Activated naive CD4-positive, alpha-beta T cell treated with anti-CD3 and anti-CD28 coated beads, Interleukin-2, amount 10 ng/mL, durations not matched to agents 7 days and 5 days (primary cell): ENCODE data around the gene MBP.
"Not testable (repeated sequence)": the region's sequence is repeated elsewhere in the genome, so short reads cannot be mapped to it uniquely, and the experiment has no call there.

Experiments
- CTCF ChIA-PET: fragments of 350-600 bp; sonication (Branson Sonifier 250); formaldehyde crosslinking; loops from one replicate; lab custom pipeline; 2021; ENCODE audit warnings: antibody characterized with exemption; lab: Charles Lee
- DNase-seq: peaks from one replicate; pipeline ENCODE4 v3.0.0-alpha.2; 2020
- H3K27ac Mint-ChIP-seq: one replicate; pipeline ENCODE4 v1.8.0; 2021; ENCODE audit warnings: mild to moderate bottlenecking, moderate library complexity, mixed read lengths
- H3K27me3 Mint-ChIP-seq: one replicate; pipeline ENCODE4 v1.8.0; 2021; ENCODE audit warnings: mild to moderate bottlenecking, mixed read lengths
- H3K36me3 Mint-ChIP-seq: one replicate; pipeline ENCODE4 v1.8.0; 2021; ENCODE audit warnings: mixed read lengths
- H3K4me1 Mint-ChIP-seq: one replicate; pipeline ENCODE4 v1.8.0; 2021; ENCODE audit warnings: mixed read lengths
- H3K4me3 Mint-ChIP-seq: one replicate; pipeline ENCODE4 v1.8.0; 2021; ENCODE audit warnings: mild to moderate bottlenecking, moderate library complexity, mixed read lengths
- H3K9me3 Mint-ChIP-seq: one replicate; pipeline ENCODE4 v1.8.0; 2021; ENCODE audit warnings: mixed read lengths

The MBP gene

GRCh38 chr18:77025831-77026363, 106.7 kb downstream of the MBP start:
- Mint-ChIP-seq H3K4me1 (peaks cover 6% of the 10 kb centered on the region), H3K4me3 (no peak overlapping the region), H3K9me3 (no peaks in the 10 kb centered on the region), H3K36me3 (peaks cover 33% of the 10 kb centered on the region), H3K27ac (no peak overlapping the region), H3K27me3 (no peaks in the 10 kb centered on the region)
- CTCF ChIA-PET: no interaction called here
- DNase-seq: no peak

- Mint-ChIP-seq H3K36me3 (peaks cover 36% of the 10 kb centered on the region), H3K9me3 (no peaks in the 10 kb centered on the region), H3K4me1 (peaks cover 8% of the 10 kb centered on the region), H3K27ac (no peak overlapping the region), H3K27me3 (no peaks in the 10 kb centered on the region), H3K4me3 (no peak overlapping the region)
- DNase-seq: no peak
- CTCF ChIA-PET: no interaction called here
Measured at GRCh38 chr18:77025123-77025522, 107.5 kb downstream of the MBP start.

GRCh38 chr18:77024476-77024875, 108.1 kb downstream of the MBP start:
- no peak overlapping the region for H3K4me3 Mint-ChIP-seq
- H3K9me3 Mint-ChIP-seq: no peaks in the 10 kb centered on the region
- H3K27me3 Mint-ChIP-seq: no peaks in the 10 kb centered on the region
- H3K4me1 Mint-ChIP-seq: peaks cover 8% of the 10 kb centered on the region
- CTCF ChIA-PET: no interaction called here
- peaks cover 42% of the 10 kb centered on the region for H3K36me3 Mint-ChIP-seq
- H3K27ac Mint-ChIP-seq: no peak overlapping the region
- no peak for DNase-seq

DNA sequence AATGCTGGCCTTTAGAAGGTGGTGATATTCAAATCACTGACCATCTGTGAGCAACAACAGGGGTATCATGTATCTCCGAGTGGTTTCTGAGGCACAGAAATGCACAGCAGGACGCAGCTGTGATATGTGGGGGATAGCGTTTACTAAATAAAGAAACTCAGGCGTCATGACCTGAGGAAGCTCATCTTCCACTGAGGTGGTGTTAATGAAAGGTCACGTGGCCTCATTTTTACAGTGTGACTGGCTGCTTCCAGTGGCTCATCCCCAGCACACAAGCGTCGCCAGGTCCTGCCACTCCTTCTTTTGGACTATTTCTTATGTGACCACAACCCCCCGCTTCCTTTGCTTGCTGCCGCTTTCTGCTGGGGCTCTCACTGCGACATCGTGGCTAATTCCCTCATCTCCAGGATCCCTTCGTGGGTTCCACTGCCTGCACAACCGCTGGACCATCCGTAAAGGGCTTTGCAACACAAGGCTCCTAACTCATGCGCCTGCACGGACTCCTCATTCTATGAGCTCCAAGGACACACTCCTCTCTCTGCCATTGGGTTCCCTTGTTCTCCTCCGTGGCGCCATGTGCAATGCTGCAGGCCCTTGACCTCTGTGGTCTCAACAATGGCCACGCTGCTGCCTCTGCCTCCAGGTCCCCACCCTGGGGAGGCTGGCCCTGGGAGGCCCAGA, 109.3 kb downstream of the MBP start:
- H3K4me3 Mint-ChIP-seq: no peak overlapping the region
- H3K36me3 Mint-ChIP-seq: peaks cover 55% of the 10 kb centered on the region
- H3K27ac Mint-ChIP-seq: peak overlapping the region; percentile 77
- H3K4me1 Mint-ChIP-seq: peaks cover 8% of the 10 kb centered on the region
- DNase-seq: no peak
- peaks cover 2% of the 10 kb centered on the region for H3K9me3 Mint-ChIP-seq
- no peaks in the 10 kb centered on the region for H3K27me3 Mint-ChIP-seq
- CTCF ChIA-PET: no interaction called here

DNA sequence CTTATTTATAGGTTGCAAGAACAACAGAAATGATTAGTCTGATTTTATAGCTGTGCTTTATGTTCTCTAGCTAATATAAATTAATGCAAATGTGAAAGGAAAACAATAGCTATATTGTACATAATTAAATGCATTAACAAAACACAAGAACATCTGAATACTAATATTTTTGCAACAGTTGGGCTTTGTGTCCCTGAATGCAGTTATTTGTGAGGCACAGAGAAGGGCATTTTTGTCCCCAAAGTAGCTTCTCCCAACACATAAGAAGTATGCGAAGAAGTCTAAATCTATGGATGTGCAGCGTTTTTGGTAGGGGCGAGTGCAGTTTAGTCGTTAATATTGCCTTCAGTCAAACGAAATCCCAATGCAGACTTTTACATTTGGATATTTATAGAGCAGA, 110.0 kb downstream of the MBP start:
- Mint-ChIP-seq H3K4me3 (no peak overlapping the region), H3K9me3 (peaks cover 2% of the 10 kb centered on the region), H3K27me3 (no peaks in the 10 kb centered on the region), H3K36me3 (peaks cover 58% of the 10 kb centered on the region), H3K4me1 (peaks cover 8% of the 10 kb centered on the region), H3K27ac (no peak overlapping the region)
- DNase-seq: no peak
- CTCF ChIA-PET: interaction anchor here (1.5 kb wide), 1 partner anchor 23 kb away, joined by 4 read pairs; no protein-coding TSS in a partner anchor

GRCh38 chr18:77022116-77022515, 110.5 kb downstream of the MBP start:
- CTCF ChIA-PET: interaction anchor here (1.5 kb wide), 1 partner anchor 22 kb away, joined by 4 read pairs; no protein-coding TSS in a partner anchor
- no peaks in the 10 kb centered on the region for H3K27me3 Mint-ChIP-seq
- H3K27ac Mint-ChIP-seq: no peak overlapping the region
- peaks cover 8% of the 10 kb centered on the region for H3K4me1 Mint-ChIP-seq
- DNase-seq: no peak
- H3K9me3 Mint-ChIP-seq: peaks cover 2% of the 10 kb centered on the region
- H3K4me3 Mint-ChIP-seq: no peak overlapping the region
- peaks cover 59% of the 10 kb centered on the region for H3K36me3 Mint-ChIP-seq

GRCh38 chr18:77021478-77021877, 111.1 kb downstream of the MBP start:
- H3K9me3 Mint-ChIP-seq, DNase-seq, H3K4me3 Mint-ChIP-seq, H3K4me1 Mint-ChIP-seq, H3K27me3 Mint-ChIP-seq: not testable (repeated sequence)
- Mint-ChIP-seq H3K27ac (peak overlapping the region; percentile 38), H3K36me3 (peaks cover 62% of the 10 kb centered on the region)
- CTCF ChIA-PET: interaction anchor here (1.5 kb wide), 1 partner anchor 22 kb away, joined by 4 read pairs; no protein-coding TSS in a partner anchor

DNA sequence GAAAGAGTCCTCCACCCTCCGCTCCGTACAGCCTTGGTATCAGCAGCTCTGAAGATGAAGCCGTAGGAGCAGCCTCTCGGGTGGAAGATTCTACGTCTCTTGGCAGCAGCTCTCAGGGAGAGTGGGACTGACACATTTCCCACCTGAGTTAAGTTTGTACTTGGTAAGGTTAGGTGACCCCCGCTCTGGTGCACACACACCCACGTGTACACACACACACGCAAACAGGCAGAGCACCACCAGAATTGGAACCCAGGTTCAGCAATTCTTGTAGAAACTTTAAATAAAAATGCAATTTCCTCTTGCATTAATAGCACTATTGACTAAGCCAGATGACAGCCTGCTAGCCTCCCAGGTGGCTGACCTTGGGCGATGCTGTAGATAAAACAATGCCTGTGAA, 111.5 kb downstream of the MBP start:
- CTCF ChIA-PET: interaction anchor here (1.5 kb wide), 1 partner anchor 21 kb away, joined by 4 read pairs; no protein-coding TSS in a partner anchor
- peaks cover 2% of the 10 kb centered on the region for H3K9me3 Mint-ChIP-seq
- no peak for DNase-seq
- peaks cover 64% of the 10 kb centered on the region for H3K36me3 Mint-ChIP-seq
- peaks cover 11% of the 10 kb centered on the region for H3K4me1 Mint-ChIP-seq
- no peak overlapping the region for H3K27ac Mint-ChIP-seq
- no peak overlapping the region for H3K4me3 Mint-ChIP-seq
- no peaks in the 10 kb centered on the region for H3K27me3 Mint-ChIP-seq

GRCh38 chr18:77020561-77020960, 112.0 kb downstream of the MBP start:
- Mint-ChIP-seq H3K27ac (no peak overlapping the region), H3K4me1 (peaks cover 11% of the 10 kb centered on the region), H3K9me3 (peaks cover 2% of the 10 kb centered on the region), H3K36me3 (peaks cover 64% of the 10 kb centered on the region), H3K27me3 (no peaks in the 10 kb centered on the region), H3K4me3 (no peak overlapping the region)
- DNase-seq: no peak
- CTCF ChIA-PET: no interaction called here

DNA sequence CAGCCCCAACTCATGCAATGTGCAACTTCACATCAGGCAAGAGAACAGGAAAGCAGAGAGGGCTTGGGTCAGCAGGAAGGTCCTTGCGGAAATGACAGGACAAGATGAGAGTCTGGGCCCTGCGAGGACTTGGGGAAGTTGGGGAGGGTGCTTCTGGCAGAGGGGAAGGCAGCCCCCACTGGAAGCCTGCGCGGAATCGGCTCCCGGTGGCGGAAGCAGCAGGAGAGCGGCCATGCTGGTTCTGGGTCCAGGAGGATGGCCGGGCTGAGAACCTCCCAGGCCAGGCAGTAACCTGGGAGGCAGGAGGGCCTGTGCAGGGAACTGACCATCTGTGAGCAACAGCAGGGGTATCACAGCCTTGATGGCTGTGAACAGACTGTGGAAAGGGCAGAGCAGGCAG, 112.9 kb downstream of the MBP start:
- CTCF ChIA-PET: no interaction called here
- Mint-ChIP-seq H3K4me3 (no peak overlapping the region), H3K27me3 (no peaks in the 10 kb centered on the region)

DNA sequence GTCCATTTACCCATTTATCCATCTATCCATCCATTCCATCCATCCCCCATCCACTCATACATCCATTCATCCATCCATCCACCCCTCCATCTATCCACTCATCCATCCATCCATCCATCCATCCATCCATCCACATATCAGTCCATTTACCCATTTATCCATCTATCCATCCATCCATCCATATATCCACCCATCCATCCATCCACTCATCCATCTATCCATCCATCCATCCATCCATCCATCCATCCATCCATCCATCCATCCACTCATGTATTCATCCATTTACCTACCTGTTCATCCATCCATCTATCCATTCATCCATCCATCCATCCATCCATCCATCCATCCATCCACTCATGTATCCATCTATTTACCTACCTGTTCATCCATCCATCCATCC, 113.9 kb downstream of the MBP start:
- H3K4me3 Mint-ChIP-seq, DNase-seq, H3K27ac Mint-ChIP-seq, H3K27me3 Mint-ChIP-seq, H3K9me3 Mint-ChIP-seq, CTCF ChIA-PET: not testable (repeated sequence)
- H3K4me1 Mint-ChIP-seq: peaks cover 13% of the 10 kb centered on the region
- H3K36me3 Mint-ChIP-seq: peaks cover 68% of the 10 kb centered on the region

More for the DNA sequence above, 112.9 kb downstream of the MBP start:
- Mint-ChIP-seq H3K36me3 (peaks cover 70% of the 10 kb centered on the region), H3K27ac (no peak overlapping the region), H3K4me1 (peaks cover 13% of the 10 kb centered on the region), H3K9me3 (peaks cover 2% of the 10 kb centered on the region)
- no peak for DNase-seq

GRCh38 chr18:77017355-77017754, 115.2 kb downstream of the MBP start:
- Mint-ChIP-seq H3K27me3 (no peaks in the 10 kb centered on the region), H3K36me3 (peaks cover 67% of the 10 kb centered on the region), H3K4me1 (peaks cover 13% of the 10 kb centered on the region), H3K4me3 (no peak overlapping the region), H3K27ac (no peak overlapping the region), H3K9me3 (peaks cover 2% of the 10 kb centered on the region)
- CTCF ChIA-PET: no interaction called here
- no peak for DNase-seq

DNA sequence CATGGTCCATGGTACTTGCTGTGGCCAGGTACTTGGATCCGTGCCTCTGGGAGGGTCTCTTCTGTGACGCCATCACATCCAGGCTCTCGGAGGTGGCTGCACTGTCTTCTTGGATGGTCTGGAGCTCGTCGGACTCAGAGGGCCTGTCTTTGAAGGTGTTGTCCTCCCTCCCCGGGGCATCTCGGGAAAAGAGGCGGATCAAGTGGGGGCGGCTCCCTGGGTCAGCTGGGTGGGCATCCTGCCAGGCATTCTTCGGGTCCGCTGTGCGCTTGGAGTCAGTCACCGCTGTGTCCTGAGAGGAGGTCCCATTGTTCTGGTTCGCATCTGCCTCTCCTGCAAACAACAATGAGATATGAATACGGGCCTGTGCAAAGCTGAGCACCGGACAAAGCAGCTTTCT, 115.6 kb downstream of the MBP start:
- no peak for DNase-seq
- CTCF ChIA-PET: no interaction called here
- Mint-ChIP-seq H3K4me1 (peaks cover 13% of the 10 kb centered on the region), H3K9me3 (peaks cover 2% of the 10 kb centered on the region), H3K27ac (no peak overlapping the region), H3K4me3 (no peak overlapping the region), H3K36me3 (peaks cover 64% of the 10 kb centered on the region), H3K27me3 (no peaks in the 10 kb centered on the region)

DNA sequence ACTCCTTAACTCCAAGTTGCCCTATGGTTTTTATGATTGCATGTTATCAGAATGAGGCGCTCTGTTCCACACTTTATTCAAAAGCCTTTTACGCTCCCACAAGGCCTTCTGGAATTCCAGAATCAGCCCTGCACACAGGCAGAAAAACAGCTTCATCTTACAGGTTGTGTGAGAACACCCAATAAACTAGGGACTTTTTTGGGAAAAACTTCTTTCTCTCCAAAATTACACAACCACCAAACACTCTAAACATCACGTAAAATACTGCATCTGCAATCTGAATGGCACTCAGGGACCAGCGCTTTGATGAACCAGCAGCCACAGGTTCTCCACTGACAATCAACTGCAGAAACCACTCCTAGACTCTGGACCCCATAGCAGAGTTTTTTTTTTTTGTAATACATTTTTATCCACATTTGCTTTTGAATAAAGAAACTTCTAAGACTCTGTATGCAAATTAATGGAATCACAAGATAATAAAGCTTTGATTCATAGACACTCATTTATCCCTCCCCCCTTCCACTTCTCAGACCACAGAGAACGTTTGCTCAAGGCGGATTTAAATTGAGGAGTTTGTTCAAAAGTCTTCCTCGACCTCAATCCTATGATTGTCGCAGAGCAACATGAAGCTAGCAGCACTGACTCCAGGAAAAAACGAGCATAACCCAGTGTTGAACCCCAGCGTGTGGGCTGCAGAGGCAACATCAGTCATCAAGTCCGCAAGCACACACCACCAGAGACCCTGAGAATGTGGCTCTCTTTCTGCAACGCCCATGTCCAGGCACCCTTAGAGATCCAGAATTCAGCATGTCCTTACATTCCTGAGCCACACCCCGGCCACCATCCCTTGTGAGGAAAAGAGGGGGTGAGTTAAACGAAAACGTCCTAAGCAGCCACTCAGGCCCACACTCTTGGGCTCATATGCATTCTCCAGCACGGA, 116.5 kb downstream of the MBP start:
- DNase-seq: no peak
- Mint-ChIP-seq H3K4me3 (no peak overlapping the region), H3K9me3 (peaks cover 2% of the 10 kb centered on the region), H3K27me3 (no peaks in the 10 kb centered on the region), H3K27ac (peak overlapping the region; percentile 64), H3K36me3 (peaks cover 66% of the 10 kb centered on the region), H3K4me1 (peaks cover 9% of the 10 kb centered on the region)
- CTCF ChIA-PET: no interaction called here
